Upper lobe of left lung (tissue), 6 donors: ENCODE data around the gene EXOC4. TPM values are rescaled to one million over a fixed set of nuclear protein-coding genes. Genes with fewer than 3 reads are reported as not detected.

Source experiments
- ATAC-seq, 2 donors: fragments of 200-7000 bp; cut with Tn5 transposase; one replicate each; pipeline ENCODE4 v1.9.1; 2022; ENCODE audit warnings: mild to moderate bottlenecking in 2 of 2, moderate library complexity in 2 of 2; ENCODE audit not compliant: low FRiP score in 2 of 2
- DNase-seq, 2 donors: peaks; one replicate each; pipeline ENCODE4 v3.0.0-alpha.2; 2019 to 2020
- H3K27ac ChIP-seq, 4 donors: fragments of 200-600 bp; sonication (generic); one replicate each; pipeline ENCODE4 v1.5.1; 2016 to 2019
- H3K27me3 ChIP-seq, 4 donors: fragments of 200-600 bp; sonication (generic); one replicate each; pipeline ENCODE4 v1.5.1; 2017 to 2019
- H3K36me3 ChIP-seq, 4 donors: fragments of 200-600 bp; sonication (generic); one replicate each; pipeline ENCODE4 v1.5.1; 2016 to 2019
- H3K4me1 ChIP-seq, 4 donors: fragments of 200-600 bp; sonication (generic); one replicate each; pipeline ENCODE4 v1.5.1; 2018 to 2019
- H3K4me3 ChIP-seq, 4 donors: fragments of 200-600 bp; sonication (generic); one replicate each; pipeline ENCODE4 v1.5.1; 2017 to 2019; ENCODE audit warnings: mild to moderate bottlenecking in 2 of 4, moderate library complexity in 1 of 4
- H3K9me3 ChIP-seq, 4 donors: fragments of 200-600 bp; sonication (generic); one replicate each; pipeline ENCODE4 v1.5.1; 2018 to 2019
- CTCF ChIP-seq, 6 experiments: fragments of 450-650 bp in 4 of 6; fragments of 200-600 bp in 2 of 6; sonication (generic) in 2 of 6; IDR thresholded peaks; one replicate each; pipeline ENCODE4 v1.5.1; 2016 to 2019; ENCODE audit warnings: antibody characterized with exemption in 6 of 6
- EP300 ChIP-seq, 4 donors: sonication (generic); formaldehyde crosslinking; IDR thresholded peaks; one replicate each; pipeline ENCODE4 v1.5.1; 2017; ENCODE audit warnings: antibody characterized with exemption in 4 of 4, control low read depth in 2 of 4
- POLR2A ChIP-seq, 4 donors: fragments of 450-650 bp; IDR thresholded peaks; one replicate each; pipeline ENCODE4 v1.5.1; 2016 to 2017; ENCODE audit warnings: antibody characterized with exemption in 4 of 4, mild to moderate bottlenecking in 2 of 4
- POLR2AphosphoS5 ChIP-seq, 2 donors: sonication (generic); formaldehyde crosslinking; IDR thresholded peaks; one replicate each; pipeline ENCODE4 v1.5.1; 2017; ENCODE audit warnings: antibody characterized with exemption in 2 of 2
- WGBS, 2 donors: methylation state at CpG; one replicate each; pipeline ENCODE4 v1.1.5; 2017 to 2018; 5-methylcytosine and 5-hydroxymethylcytosine counted together
- total RNA-seq, 6 donors: library from RNA; depleted of rRNA in 4 of 6; stranded (reverse); fragments of >200 nt in 4 of 6; gene quantifications; one replicate each; pipeline versions ENCODE4 v1.1.0 to v1.2.1, GENCODE V29; 2016 to 2021
- donor health status: DM: no; HTN: no; CAD: no; lungs with moderate emphysema.
- donor health status: DM: no; HTN: yes; CAD: no; lungs with severe emphysema.

EXOC4 gene
- total RNA-seq, 6 donors from 2014 or later: 56.3 to 325 (median 99.4) TPM

DNA sequence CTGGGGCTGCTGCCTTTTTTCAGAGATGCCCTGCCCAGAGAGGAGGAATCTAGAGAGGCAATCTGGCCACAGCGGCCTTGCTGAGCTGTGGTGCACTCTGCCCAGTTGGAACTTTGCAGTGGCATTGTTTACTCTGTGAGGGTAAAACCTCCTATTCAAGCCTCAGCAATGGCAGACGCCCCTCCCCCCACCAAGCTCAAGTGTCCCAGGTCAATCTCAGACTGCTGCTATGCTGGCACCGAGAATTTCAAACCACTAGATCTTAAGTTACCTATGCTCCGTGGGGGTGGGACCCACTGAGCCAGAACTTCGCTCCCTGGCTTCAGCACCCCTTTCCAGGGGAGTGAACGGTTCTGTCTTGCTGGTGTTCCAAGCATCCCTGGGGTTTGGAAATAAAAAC lies 77.2 kb downstream of the EXOC4 start:
- H3K9me3 ChIP-seq: no peaks in the 10 kb centered on the region
- no peak for TF ChIP-seq POLR2AphosphoS5 (IDR thresholded peaks at IDR 0.05)
- TF ChIP-seq POLR2A (IDR thresholded peaks at IDR 0.05): no peak
- TF ChIP-seq EP300 (IDR thresholded peaks at IDR 0.05): no peak
- TF ChIP-seq CTCF (IDR thresholded peaks at IDR 0.05): no peak
- no peak for DNase-seq
- H3K27me3 ChIP-seq: no peaks in the 10 kb centered on the region
- ATAC-seq: no peak
- WGBS, 2 donors: 65% methylated on average over 6 of the region's 6 CpGs; no CpG with 5 or more reads in 1 of the 2 donors
- no peak overlapping the region for H3K27ac ChIP-seq
- no peak overlapping the region for H3K4me3 ChIP-seq
- H3K36me3 ChIP-seq: peaks cover 0 to 10% (median 3%) of the 10 kb centered on the region in 4 donors
- H3K4me1 ChIP-seq: no peaks in the 10 kb centered on the region

DNA sequence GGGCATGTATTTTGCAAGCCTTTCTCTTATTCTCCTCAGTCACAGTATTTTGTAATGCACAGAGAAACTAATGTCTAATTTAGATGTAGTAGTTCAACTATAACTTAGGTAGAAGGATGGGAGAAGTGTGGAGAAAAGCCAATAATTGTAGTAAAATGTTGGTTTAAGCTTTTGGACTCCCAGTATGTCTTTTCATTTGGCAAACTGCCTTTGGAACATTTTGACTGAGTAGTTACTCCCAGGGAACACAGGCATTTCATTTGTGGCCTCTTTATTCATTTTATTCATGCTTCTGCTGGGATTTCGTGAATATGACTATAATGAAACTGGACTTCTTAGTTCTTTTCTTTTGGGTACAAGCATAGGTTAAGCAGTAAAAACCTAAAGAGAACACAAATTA lies 79.0 kb downstream of the EXOC4 start:
- 97 to 100% methylated on average over 1 of the region's 1 CpG for WGBS, 2 donors
- no peaks in the 10 kb centered on the region for H3K4me1 ChIP-seq
- no peak overlapping the region for H3K27ac ChIP-seq
- ATAC-seq: no peak
- no peak for TF ChIP-seq EP300 (IDR thresholded peaks at IDR 0.05)
- no peak for TF ChIP-seq POLR2AphosphoS5 (IDR thresholded peaks at IDR 0.05)
- no peak for TF ChIP-seq CTCF (IDR thresholded peaks at IDR 0.05)
- TF ChIP-seq POLR2A (IDR thresholded peaks at IDR 0.05): no peak
- H3K4me3 ChIP-seq: no peak overlapping the region
- H3K27me3 ChIP-seq: no peaks in the 10 kb centered on the region
- H3K36me3 ChIP-seq: peaks cover 0 to 4% (median under 1%) of the 10 kb centered on the region in 4 donors
- DNase-seq: no peak
- no peaks in the 10 kb centered on the region for H3K9me3 ChIP-seq

DNA sequence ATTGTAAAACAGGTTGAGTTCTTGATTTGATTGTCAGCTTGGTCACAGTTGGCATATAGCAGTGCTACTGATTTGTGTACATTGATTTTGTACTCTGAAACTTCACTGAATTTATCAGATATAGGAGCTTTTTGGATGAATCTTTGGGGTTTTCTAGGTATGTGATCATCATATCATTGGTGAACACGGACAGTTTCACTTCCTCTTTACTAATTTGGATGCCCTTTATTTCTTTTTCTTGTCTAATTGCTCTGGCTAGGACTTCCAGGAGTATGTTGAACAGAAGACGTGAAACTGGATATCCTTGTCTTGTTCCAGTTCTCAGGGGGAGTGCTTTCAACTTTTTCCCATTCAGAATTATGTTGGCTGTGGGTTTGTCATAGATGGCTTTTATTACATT lies 86.9 kb downstream of the EXOC4 start:
- Histone ChIP-seq H3K27me3 (no peaks in the 10 kb centered on the region), H3K4me1 (no peaks in the 10 kb centered on the region), H3K9me3 (peaks cover 0 to 29% (median 20%) of the 10 kb centered on the region in 4 donors), H3K27ac (no peak overlapping the region), H3K36me3 (no peaks in the 10 kb centered on the region), H3K4me3 (no peak overlapping the region)
- DNase-seq (no peak), ATAC-seq (no peak)
- TF ChIP-seq POLR2AphosphoS5 (IDR thresholded peaks at IDR 0.05) (no peak), EP300 (IDR thresholded peaks at IDR 0.05) (no peak), POLR2A (IDR thresholded peaks at IDR 0.05) (no peak)
- WGBS, 2 donors: 93 to 97% methylated on average over 2 of the region's 2 CpGs

GRCh38 chr7:133344275-133344674 lies 91.4 kb downstream of the EXOC4 start:
- no peaks in the 10 kb centered on the region for H3K4me1 ChIP-seq
- H3K36me3 ChIP-seq: no peaks in the 10 kb centered on the region
- DNase-seq: no peak
- 82 to 85% methylated on average over 3 of the region's 3 CpGs for WGBS, 2 donors
- no peak overlapping the region for H3K27ac ChIP-seq
- no peak for ATAC-seq
- no peak overlapping the region for H3K4me3 ChIP-seq
- H3K9me3 ChIP-seq: peaks cover 0 to 29% (median 16%) of the 10 kb centered on the region in 4 donors
- TF ChIP-seq POLR2AphosphoS5 (IDR thresholded peaks at IDR 0.05): no peak
- no peak for TF ChIP-seq EP300 (IDR thresholded peaks at IDR 0.05)
- no peak for TF ChIP-seq POLR2A (IDR thresholded peaks at IDR 0.05)
- no peak for TF ChIP-seq CTCF (IDR thresholded peaks at IDR 0.05)
- H3K27me3 ChIP-seq: no peaks in the 10 kb centered on the region

DNA sequence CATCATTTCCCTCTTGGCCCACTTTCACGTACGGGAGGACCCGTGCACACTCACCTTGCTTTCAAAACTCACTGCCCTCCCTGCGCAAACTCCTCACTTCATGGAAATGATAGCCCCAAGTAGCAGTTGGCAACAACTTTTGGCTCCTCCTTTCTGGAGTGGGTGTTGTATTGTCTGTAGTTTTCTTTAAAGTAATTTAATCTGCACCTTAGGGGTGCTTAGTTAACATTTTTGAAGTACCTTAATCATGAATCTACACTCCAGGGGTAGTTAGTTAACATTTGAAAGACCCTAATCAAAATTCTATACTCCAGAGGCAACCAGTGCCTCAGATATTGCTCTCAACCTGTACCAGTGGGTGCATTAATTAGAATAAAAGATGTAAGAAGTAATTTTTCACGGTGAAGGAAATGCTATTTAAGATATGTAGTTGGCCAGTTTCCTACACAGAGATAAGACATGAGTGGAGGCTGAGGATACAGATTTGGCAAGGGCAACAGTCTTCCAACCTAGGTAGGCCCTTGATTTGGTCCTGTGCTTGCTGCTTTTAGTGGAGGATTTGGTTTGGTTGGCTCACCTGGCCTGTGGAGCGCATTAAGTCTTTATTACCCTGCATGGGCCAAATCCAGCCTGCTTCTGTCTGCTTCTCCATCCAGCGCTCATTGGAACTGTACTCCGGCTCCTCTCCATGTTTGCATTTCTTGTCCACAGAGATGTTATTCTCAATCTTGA lies 93.0 kb downstream of the EXOC4 start:
- no peaks in the 10 kb centered on the region for H3K4me1 ChIP-seq
- H3K27ac ChIP-seq: no peak overlapping the region
- H3K27me3 ChIP-seq: no peaks in the 10 kb centered on the region
- ATAC-seq: no peak
- H3K36me3 ChIP-seq: no peaks in the 10 kb centered on the region
- H3K9me3 ChIP-seq: peaks cover 0 to 18% (median 7%) of the 10 kb centered on the region in 4 donors
- H3K4me3 ChIP-seq: no peak overlapping the region
- DNase-seq: no peak
- 70 to 73% methylated on average over 8 of the region's 8 CpGs for WGBS, 2 donors
- TF ChIP-seq POLR2AphosphoS5 (IDR thresholded peaks at IDR 0.05): no peak
- no peak for TF ChIP-seq POLR2A (IDR thresholded peaks at IDR 0.05)
- TF ChIP-seq EP300 (IDR thresholded peaks at IDR 0.05): no peak
- TF ChIP-seq CTCF (IDR thresholded peaks at IDR 0.05): no peak
